ENCODE data around the gene CYTH3. TPM values are rescaled to one million over a fixed set of nuclear protein-coding genes. Genes with fewer than 3 reads are reported as not detected.

The CYTH3 gene
- total and polyA plus RNA-seq, 2 of the 4 experiments (the other 2 are of a cell fraction): 14.2 to 34.8 TPM

DNA sequence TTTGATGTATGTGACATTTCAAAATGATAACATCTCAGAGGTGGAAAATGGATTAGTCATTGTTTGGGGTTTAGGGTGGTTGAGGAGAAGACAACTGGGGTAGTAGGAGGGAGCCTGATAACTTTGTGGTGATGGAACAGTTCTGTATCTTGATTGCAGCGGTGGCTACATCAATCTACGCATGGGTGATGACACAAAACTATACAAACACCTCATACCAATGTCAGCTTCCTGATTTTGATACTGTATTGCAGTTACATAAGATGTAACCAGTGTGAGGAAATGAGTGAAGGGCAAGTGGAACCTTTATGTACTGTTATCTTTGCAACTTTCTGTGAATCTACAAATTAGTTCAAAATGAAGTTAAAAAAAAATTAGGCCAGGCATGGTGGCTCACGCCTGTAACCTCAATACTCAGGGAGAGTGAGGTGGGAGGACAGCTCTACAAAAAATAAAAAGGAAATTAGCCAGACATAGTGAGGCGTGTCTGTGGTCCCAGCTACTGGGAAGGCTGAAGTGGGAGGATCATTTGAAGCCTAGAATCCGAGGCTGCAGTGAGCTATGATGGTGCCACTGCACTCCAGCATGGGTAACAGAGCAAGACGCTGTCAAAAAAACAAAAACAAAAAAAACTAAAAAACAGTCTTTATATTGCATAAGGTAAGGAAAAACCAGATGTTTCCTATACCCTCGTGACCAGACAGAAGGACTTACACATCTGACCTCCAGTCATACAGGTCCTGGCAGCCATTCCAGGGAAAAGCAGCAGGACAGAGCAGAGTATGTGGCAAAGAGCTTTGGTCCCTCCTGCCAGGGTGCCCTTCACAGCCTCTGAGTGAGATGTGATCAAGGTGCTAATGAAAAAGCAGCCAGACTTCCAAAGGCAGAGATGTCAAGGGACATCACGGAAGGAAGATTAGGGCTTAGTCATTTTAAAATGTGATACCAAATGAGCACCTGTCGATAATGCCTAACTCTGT, 50.8 kb downstream of the CYTH3 start:
- WGBS, 2 experiments (ENCODE audit: extremely low coverage in 2 of 2, insufficient read length in 1 of 2): 80% methylated on average over 2 of the region's 9 CpGs; no CpG with 5 or more reads in 1 of the 2 experiments
- intact Hi-C loops (cut with micrococcal nuclease) (no loop called here), dilution Hi-C loops (cut with HindIII; ENCODE audit: low sequenced_read_pairs, unreplicated experiment) (no loop called here), in situ Hi-C loops (cut with MboI; ENCODE audit: low sequenced_read_pairs) (no loop called here)
- Histone ChIP-seq H3K36me3 (ENCODE audit: control insufficient read depth, insufficient read depth, low read length) (no peaks in the 10 kb centered on the region), H2BK20ac (ENCODE audit: low read depth, low read length) (0 out of 2 replicates have a peak overlapping the region, but pooled peaks have one; percentile 2), H4K20me1 (ENCODE audit: insufficient read depth, low read length) (peaks cover 22% of the 10 kb centered on the region; the same call in 1 of the 2 replicates), H2AFZ (replicated peaks; ENCODE audit: low read length, poor library complexity) (no peak overlapping the region), H3K9ac (ENCODE audit: low read depth, low read length) (no peak overlapping the region), H4K5ac (ENCODE audit: low read depth, low read length) (no peak overlapping the region; the same call in 1 of the 2 replicates), H2AK5ac (ENCODE audit: low read depth, low read length) (peak overlapping the region; percentile 40; the same call in 1 of the 2 replicates), H2AK9ac (replicated peaks; ENCODE audit: low read depth, low read length, poor library complexity) (no peak overlapping the region), H3K56ac (ENCODE audit: extremely low read depth, insufficient read depth, low read length) (no peak overlapping the region), H3K27ac (ENCODE audit: insufficient read depth, low read length) (no peak overlapping the region), H3K14ac (replicated peaks; ENCODE audit: low read depth, low read length) (0 out of 2 replicates have a peak overlapping the region, but pooled peaks have one; percentile 60), H3K9me3 (ENCODE audit: control insufficient read depth, insufficient read depth, low read length) (no peaks in the 10 kb centered on the region), H2BK120ac (ENCODE audit: low read depth, low read length) (no peak overlapping the region), H3K4me1 (ENCODE audit: control insufficient read depth, insufficient read depth, low read length) (peaks cover 8% of the 10 kb centered on the region), H3K4me2 (ENCODE audit: low read depth, low read length) (peak overlapping the region; percentile 8; the same call in 1 of the 2 replicates), H4K91ac (ENCODE audit: insufficient read depth, low read depth, low read length) (no peak overlapping the region), H2BK5ac (ENCODE audit: low read depth, low read length, poor library complexity, severe bottlenecking) (no peak overlapping the region), H3K18ac (ENCODE audit: low read depth, low read length) (no peak overlapping the region), H2BK15ac (ENCODE audit: low read depth, low read length) (no peak overlapping the region; the same call in 2 of the 3 replicates), H3K27me3 (ENCODE audit: control insufficient read depth, insufficient read depth, low read length) (no peaks in the 10 kb centered on the region), H4K8ac (ENCODE audit: low read depth in 2 of 2, low read length in 2 of 2) (no peak overlapping the region), H3K79me1 (ENCODE audit: low read depth in 1 of 2, low read length in 2 of 2) (peaks cover 23 to 47% of the 10 kb centered on the region in 2 experiments), H3K4me3 (ENCODE audit: insufficient read depth, low read depth, low read length) (no peak overlapping the region), H3K9me1 (ENCODE audit: insufficient read depth, low read length) (peaks cover 14% of the 10 kb centered on the region), H3K4ac (ENCODE audit: low read depth, low read length) (no peak overlapping the region), H3K23ac (ENCODE audit: low read depth, low read length) (peak overlapping the region; percentile 64; the same call in 1 of the 2 replicates)
- ChIA-PET CTCF (interaction anchor here (0.7 kb wide), 1 partner anchor 279 kb away, joined by 3 read pairs; no protein-coding TSS in a partner anchor), POLR2A (ENCODE audit: unreplicated experiment) (no interaction called here)
- peak; percentile 46 for DNase-seq
- no peak for ATAC-seq (ENCODE audit: low read depth)
- TF ChIP-seq RCOR1 (IDR thresholded peaks at IDR 0.05; ENCODE audit: insufficient replicate concordance, low read length) (no peak), CEBPB (IDR thresholded peaks at IDR 0.05; ENCODE audit: low read depth, low read length) (peak; percentile 48; the same call in 1 of the 2 replicates)
- BruUV-seq (replicated peaks): no TSS peak
